Activated CD4-positive, alpha-beta T cell treated with anti-CD3 and anti-CD28 coated beads, Interleukin-2, Interleukin-6, amounts not matched to agents 100 ng/mL and 50 ng/mL, durations not matched to agents 16 hours and 8 hours (primary cell): ENCODE results near the gene CELSR1.

Experiments
- DNase-seq: peaks from one replicate; pipeline ENCODE4 v3.0.0-alpha.2; 2020

The CELSR1 gene

GRCh38 chr22:46537225-46537945, at the start of gene CELSR1:
Gene CELSR1, minus strand, starts transcription at chr22:46537620. Its CDS starts 450 bp downstream, at chr22:46537170.
- DNase-seq, result no peak

- DNase-seq, result peak; percentile 41
These were observed 49.6 kb upstream of the CELSR1 start for GRCh38 chr22:46587061-46587460.

GRCh38 chr22:46586531-46587011, 49.2 kb upstream of the CELSR1 start:
- no peak for DNase-seq

- DNase-seq, result no peak
These were observed 48.7 kb upstream of the CELSR1 start for GRCh38 chr22:46586123-46586519.

GRCh38 chr22:46585340-46586122, 48.1 kb upstream of the CELSR1 start:
- no peak for DNase-seq

DNA sequence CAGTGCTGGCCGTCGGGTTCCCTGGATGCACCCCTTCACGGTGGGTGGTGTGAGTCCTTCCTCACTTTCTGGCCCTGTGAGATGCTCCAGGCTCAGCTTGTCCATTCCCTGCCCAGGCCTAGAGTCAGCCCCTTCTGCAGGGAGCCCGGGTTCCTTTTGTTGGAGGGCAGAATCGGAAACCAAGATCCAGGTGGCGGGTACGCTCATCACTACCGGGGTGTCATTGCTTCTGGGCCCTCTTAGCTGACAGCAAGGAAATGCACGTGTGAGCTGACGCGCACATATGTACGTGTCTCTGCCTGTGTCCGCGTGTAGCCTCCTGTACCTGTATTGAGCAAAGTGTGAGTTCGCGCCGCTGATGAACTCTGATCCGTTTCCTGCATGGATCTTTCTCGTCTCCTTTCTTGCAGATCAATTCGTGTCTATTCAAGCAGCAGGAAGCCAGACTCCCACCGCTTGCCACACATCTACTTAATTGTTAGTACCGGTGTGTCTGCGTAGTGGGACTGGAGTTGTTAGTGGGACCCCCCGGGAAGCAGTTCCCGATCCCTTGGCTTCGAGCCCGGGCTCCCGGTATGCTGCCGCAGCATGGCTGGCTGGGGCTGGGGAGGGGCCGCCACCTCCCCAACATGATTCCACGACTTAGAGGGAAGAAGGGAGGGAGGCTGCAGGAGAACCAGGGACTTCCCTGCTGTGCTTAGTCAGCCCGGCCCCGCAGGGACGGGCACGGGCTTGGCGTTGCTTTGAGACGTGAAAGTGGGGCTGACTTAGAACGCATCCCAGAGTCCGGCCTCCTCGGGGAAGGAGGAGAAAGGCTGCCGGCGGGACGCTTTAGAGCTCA, 46.9 kb upstream of the CELSR1 start:
- DNase-seq, result no peak

GRCh38 chr22:46583571-46583970, 46.2 kb upstream of the CELSR1 start:
- DNase-seq, result no peak

GRCh38 chr22:46582281-46582933, 45.0 kb upstream of the CELSR1 start:
- DNase-seq, result no peak

DNA sequence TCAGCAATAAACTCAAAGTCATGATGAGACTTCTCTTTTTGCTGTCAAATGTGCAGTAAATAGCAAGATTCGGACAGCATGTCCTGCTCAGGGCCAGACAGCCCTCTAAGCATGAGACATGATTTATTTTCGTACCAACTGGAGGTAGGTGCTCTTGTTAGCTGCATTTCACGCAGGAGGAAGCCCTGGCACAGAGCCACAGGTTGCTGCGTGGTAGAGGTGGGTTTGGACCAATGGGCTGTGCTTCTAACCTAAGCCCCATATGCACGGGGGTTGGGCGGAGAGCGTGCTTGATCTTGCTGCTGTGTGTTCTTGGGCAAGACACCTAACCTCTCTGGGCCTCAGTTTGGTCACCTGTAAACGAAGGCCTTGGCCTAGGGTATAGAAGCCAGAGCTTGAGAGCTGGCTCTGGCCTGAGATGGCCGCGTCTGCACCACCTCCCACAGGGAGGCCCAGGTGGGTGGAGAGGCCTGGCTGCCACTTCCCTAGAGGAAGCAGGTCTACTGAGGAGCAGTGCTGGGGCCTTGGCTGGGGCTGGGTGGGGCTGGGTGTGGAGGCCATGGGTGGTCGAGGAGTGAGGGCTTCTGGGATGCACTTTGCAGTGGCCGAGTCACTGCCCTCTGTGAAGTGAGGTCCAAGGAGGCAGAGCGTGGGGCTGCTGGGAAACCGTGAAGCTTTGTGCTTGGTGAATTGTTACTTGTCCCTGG, 44.3 kb upstream of the CELSR1 start:
- no peak for DNase-seq

- DNase-seq, result no peak
These were observed 43.6 kb upstream of the CELSR1 start for GRCh38 chr22:46580940-46581537.

DNA sequence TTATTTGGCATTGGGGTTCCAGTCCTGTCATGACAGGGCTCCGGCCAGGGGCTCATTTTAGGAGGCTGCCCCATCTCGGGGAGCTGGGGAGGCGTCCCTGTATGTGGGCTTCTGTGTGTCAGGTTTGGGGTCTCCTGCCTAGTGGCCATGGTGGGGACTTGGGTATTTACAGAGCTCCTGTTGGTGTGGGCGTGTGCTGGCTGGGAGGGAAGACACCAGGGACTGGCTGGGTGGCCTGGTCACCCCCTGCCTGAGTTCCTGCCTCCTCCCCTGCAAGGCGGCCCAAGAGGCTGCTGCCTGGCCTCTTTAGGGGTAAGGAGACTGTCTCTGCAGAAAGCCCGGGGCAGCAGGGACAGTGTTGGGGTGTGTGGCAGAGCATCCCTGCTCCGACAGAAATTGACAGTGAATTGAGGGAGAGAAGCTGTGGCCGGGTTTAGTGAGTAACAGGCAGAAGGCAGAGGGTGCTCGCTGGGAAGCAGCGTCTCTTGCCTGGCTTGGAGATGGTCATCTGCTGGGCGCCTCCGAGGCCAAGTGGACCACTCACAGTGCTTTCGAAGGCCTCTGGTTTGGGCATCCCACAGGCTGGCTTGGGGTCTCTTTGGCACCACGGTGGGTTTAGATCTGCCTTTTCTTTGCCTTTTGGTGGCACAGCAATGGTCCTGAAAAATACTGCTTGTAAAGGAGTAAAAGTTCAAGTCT, 42.5 kb upstream of the CELSR1 start:
- no peak for DNase-seq

DNA sequence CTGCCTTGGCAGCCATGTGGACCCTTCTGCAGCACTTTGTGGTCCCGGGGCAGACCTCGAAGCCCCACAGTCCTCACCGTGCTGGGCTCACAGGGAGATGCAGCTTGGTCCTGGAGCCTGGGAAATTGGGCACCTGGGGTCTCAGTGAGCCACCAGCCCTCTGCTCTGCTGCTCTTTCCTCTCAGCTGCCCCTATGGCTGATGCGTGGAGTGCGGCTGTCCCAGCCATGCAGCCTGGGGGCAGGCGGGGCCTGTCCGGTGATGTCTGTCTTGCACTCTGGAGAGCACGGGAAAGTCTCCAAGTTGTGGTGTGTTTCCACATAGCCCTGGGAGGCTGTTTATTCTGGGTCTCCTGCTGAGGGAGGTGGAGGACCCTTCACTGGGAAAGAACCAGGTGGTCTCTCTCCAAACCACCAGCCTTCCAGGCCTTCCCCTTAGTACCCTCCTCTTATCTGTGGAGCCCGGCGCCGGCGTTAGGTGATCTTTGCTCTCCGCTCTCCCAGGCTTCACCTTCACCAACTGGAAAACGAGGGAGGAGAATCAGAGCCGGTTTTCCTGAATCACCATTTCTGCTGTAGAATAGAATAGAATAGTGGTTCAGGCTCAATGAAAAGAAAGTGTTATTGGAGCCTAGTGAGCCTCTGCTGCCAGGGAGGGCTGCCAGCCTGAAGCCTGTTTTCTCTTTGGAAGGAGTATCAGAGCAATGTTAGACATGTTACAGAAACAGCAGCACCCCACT, 41.6 kb upstream of the CELSR1 start:
- no peak for DNase-seq

DNA sequence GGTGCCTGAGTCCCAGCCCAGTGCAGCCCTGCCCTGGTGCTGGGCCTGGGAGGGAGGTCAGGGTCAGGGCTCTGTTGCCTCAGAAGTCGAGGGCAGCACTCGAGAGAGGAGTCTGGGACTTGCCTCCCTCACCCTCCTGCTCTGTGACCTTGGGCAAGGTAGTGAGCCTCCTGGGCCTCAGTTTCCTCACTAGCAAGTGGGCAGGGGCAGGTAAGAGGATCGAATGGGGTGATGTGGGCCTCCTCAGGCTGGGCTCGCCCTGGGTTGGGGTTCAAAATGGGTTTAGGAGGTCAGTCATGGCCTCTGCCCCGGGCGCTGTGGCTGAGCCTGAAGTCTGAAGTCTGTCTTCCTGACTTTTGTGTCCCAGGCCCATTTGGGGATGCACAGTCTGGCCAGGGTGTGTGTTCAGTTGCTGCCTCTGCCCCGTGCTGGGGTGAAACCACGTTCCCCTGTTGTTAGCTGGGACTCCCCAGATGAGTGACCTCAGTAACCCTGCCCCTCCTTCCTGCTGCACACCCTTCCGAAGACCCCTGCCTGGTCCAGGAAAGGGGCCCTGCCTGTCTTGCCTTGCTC, 40.9 kb upstream of the CELSR1 start:
- no peak for DNase-seq

GRCh38 chr22:46577368-46578249, 40.2 kb upstream of the CELSR1 start:
- no peak for DNase-seq

DNA sequence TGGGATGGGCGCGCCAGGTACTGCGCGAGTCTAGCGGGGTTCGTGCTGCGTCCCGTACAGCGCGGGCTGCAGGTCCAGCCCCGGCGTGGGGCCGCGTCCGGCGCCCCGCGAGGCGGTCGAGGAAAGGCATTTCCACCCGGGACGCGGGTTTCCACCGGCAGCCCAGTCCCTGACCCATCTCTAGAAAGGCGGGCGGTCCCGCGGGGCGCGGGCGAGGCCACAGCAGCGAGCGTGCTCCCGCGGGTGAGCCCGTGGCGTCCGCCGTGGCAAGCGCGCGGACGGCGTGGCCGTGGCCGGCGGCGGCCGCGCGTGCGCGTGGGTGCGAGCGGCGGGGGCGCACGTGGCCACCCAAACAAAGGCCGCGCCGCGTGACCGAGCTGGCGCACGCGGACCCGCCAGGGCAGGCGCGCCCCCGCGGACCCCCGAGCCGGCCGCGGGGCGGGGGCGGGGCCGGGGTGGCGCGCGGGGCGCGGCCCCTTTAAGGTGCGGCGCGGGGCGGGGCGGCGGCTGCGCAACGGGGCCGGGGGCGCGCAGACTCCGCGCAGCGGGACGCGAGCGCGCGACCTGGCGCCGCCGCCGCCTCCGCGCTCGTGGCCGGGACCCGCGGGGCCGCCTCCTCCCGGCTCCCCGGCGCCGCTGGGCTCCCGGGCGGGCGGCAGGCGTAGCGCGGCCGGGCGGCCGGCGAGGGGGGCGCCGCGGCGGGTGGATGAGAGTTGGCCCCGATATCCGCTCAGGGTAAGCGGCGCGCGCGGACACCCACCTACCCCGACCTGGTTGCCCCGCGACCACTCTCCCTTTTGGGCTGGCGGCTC, 39.3 kb upstream of the CELSR1 start:
- peak; percentile 50 for DNase-seq

GRCh38 chr22:46575911-46576555, 38.6 kb upstream of the CELSR1 start:
- DNase-seq, result no peak
